ENCODE data around the gene XDH.
A peak's percentile ranks its signal among the peaks of the same experiment; 100 is the strongest.

The XDH gene

GRCh38 chr2:31286961-31287550 lies 127.5 kb downstream of the XDH start:
- DNase-seq (ENCODE audit: low spot score) (peak; percentile 56), FAIRE-seq (no peak)

- DNase-seq (ENCODE audit: low spot score): no peak
- no peak for FAIRE-seq
Measured at GRCh38 chr2:31286230-31286629, 128.3 kb downstream of the XDH start.

Measured in urothelium cell line (cell line).